Activated T-helper 1 cell treated with anti-CD3 and anti-CD28 coated beads, Interleukin-12 subunit alpha, Interleukin-12 subunit beta, Interleukin-2, Interleukin-4 antibody, amounts not matched to agents 30 ng/mL and 10 ng/mL and 1 ng/mL, durations not matched to agents 14 hours and 24 hours and 36 hours (primary cell): ENCODE data around the gene TCAP. TPM values are rescaled to one million over a fixed set of nuclear protein-coding genes. Genes with fewer than 3 reads are reported as not detected.

Experiments used
- DNase-seq: peaks from one replicate; pipeline ENCODE4 v3.0.0; 2021; ENCODE audit warnings: low spot score
- H3K27ac Mint-ChIP-seq: one replicate; pipeline ENCODE4 v1.8.0; 2021; ENCODE audit warnings: mild to moderate bottlenecking, mixed read lengths
- H3K27me3 Mint-ChIP-seq: one replicate; pipeline ENCODE4 v1.8.0; 2022; ENCODE audit warnings: mild to moderate bottlenecking, moderate library complexity, mixed read lengths; ENCODE audit not compliant: insufficient read depth
- H3K36me3 Mint-ChIP-seq: one replicate; pipeline ENCODE4 v1.8.0; 2021; ENCODE audit warnings: low read depth, mixed read lengths
- H3K4me1 Mint-ChIP-seq: one replicate; pipeline ENCODE4 v1.8.0; 2021; ENCODE audit warnings: low read depth, mixed read lengths
- H3K4me3 Mint-ChIP-seq: one replicate; pipeline ENCODE4 v1.8.0; 2021; ENCODE audit warnings: mild to moderate bottlenecking, moderate library complexity, mixed read lengths
- H3K9me3 Mint-ChIP-seq: one replicate; pipeline ENCODE4 v1.8.0; 2021; ENCODE audit warnings: mixed read lengths
- intact Hi-C: fragments of 100-400 bp; cut with micrococcal nuclease; formaldehyde crosslinking; loops from one replicate; pipeline ENCODE4 v1.15.1; 2024
- total RNA-seq: library from RNA; stranded (reverse); gene quantifications from 2 replicates; pipeline ENCODE4 v1.2.3, GENCODE V29; 2022

Gene TCAP
- total RNA-seq, 1 donor from 2014 or later = 1.4 TPM

GRCh38 chr17:39659279-39660010 lies 5.7 kb upstream of the TCAP start:
- peaks cover 14% of the 10 kb centered on the region for H3K36me3 Mint-ChIP-seq
- intact Hi-C loops = no loop called here
- H3K4me3 Mint-ChIP-seq = no peak overlapping the region
- H3K27me3 Mint-ChIP-seq = no peaks in the 10 kb centered on the region
- no peaks in the 10 kb centered on the region for H3K9me3 Mint-ChIP-seq
- H3K4me1 Mint-ChIP-seq = no peaks in the 10 kb centered on the region
- DNase-seq = no peak
- H3K27ac Mint-ChIP-seq = no peak overlapping the region

DNA sequence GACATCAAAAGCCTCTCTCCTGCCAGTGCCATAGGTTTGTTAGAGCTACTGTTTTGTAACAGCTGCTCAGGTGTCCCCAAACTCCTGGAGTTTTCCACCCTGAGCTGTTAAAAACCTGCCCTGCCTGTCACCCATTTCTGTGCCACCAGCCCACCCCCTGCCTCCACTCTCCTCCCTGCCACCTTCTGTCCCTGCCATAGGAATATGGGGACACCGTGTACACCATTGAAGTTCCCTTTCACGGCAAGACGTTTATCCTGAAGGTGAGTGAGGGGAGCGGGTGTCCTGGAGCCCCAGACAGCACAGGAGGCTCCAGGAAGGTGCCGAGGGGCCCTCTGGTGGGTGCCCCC lies 5.2 kb upstream of the TCAP start:
- Mint-ChIP-seq H3K27ac (no peak overlapping the region), H3K27me3 (no peaks in the 10 kb centered on the region), H3K9me3 (no peaks in the 10 kb centered on the region), H3K36me3 (peaks cover 14% of the 10 kb centered on the region), H3K4me3 (no peak overlapping the region), H3K4me1 (no peaks in the 10 kb centered on the region)
- intact Hi-C loops = no loop called here
- DNase-seq = no peak

DNA sequence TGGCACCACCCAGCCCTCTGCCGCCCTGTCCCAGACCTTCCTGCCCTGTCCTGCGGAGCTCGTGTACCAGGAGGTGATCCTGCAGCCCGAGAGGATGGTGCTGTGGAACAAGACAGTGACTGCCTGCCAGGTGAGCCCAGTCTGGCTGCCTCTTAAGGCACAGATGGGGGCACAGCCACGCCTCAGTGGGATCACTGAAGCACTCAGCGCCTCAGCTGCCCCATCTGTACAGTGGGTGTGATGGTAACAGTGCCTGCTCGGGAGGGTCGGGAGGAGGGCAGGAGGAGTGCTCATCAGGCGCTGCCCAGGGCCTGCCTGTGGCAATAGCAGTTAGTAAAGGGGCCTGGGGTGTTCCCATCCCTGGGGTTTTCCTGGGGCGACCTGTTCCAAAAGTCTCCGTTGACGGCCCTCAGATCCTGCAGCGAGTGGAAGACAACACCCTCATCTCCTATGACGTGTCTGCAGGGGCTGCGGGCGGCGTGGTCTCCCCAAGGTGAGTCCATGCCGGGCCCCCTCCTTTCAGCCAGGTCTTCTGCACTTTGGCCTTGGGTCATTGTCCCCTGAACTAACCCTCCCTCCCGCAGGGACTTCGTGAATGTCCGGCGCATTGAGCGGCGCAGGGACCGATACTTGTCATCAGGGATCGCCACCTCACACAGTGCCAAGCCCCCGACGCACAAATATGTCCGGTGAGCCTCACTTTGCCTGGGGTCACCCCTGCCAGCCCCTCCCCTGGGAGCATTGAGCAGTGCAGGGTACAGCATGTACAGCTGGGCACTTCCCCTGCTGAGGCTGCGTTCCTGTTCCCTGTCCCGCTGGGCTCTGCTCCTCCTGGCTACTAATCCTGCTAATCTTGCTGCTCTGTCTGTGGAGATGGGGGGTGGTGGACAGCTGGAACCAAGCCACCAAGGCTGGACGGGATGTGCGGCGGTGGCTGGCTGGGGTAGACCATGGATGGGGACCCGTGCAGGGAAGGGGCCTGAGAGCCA lies 4.5 kb upstream of the TCAP start:
- no peaks in the 10 kb centered on the region for H3K4me1 Mint-ChIP-seq
- DNase-seq = no peak
- peaks cover 12% of the 10 kb centered on the region for H3K36me3 Mint-ChIP-seq
- no peaks in the 10 kb centered on the region for H3K27me3 Mint-ChIP-seq
- H3K9me3 Mint-ChIP-seq = no peaks in the 10 kb centered on the region
- H3K27ac Mint-ChIP-seq = no peak overlapping the region
- no peak overlapping the region for H3K4me3 Mint-ChIP-seq
- intact Hi-C loops = no loop called here

DNA sequence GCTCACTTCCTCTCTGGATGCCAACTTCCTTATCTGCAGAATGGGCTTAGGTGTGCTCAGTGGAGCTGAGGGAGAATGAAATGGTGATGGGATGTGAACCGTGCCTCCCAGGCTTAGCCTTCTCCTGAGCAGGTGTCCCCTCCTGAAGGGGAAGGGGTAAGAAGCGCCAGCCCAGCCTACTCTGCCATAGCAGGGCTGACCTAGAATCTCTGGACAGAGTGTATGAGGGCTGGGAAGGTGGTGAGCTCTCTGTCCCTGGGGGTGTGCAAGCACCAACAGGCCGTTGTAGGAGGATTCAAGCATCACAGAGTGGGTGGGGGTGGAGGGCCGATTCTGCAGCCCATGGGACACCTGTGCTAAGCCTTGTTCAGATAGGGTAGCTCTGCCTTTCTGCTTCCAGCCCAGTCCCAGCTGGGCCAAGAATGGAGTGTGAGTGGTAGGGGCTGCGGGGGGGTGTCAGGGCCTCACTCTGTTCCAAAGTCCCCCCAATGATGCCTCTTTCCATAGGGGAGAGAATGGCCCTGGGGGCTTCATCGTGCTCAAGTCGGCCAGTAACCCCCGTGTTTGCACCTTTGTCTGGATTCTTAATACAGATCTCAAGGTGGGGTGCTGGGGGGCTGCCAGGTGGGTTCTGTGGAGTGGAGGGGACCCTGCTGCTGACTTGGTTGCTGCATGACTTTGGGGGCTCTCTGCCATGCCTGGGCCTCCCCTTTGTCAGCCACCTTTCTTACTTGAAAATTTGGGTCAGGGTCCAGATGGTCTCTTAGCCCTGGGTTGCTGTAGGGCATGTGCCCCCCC lies 3.2 kb upstream of the TCAP start:
- H3K4me1 Mint-ChIP-seq = no peaks in the 10 kb centered on the region
- no peak for DNase-seq
- H3K36me3 Mint-ChIP-seq = peaks cover 12% of the 10 kb centered on the region
- H3K27ac Mint-ChIP-seq = no peak overlapping the region
- H3K4me3 Mint-ChIP-seq = no peak overlapping the region
- H3K27me3 Mint-ChIP-seq = peaks cover 7% of the 10 kb centered on the region
- intact Hi-C loops = no loop called here
- H3K9me3 Mint-ChIP-seq = no peaks in the 10 kb centered on the region

DNA sequence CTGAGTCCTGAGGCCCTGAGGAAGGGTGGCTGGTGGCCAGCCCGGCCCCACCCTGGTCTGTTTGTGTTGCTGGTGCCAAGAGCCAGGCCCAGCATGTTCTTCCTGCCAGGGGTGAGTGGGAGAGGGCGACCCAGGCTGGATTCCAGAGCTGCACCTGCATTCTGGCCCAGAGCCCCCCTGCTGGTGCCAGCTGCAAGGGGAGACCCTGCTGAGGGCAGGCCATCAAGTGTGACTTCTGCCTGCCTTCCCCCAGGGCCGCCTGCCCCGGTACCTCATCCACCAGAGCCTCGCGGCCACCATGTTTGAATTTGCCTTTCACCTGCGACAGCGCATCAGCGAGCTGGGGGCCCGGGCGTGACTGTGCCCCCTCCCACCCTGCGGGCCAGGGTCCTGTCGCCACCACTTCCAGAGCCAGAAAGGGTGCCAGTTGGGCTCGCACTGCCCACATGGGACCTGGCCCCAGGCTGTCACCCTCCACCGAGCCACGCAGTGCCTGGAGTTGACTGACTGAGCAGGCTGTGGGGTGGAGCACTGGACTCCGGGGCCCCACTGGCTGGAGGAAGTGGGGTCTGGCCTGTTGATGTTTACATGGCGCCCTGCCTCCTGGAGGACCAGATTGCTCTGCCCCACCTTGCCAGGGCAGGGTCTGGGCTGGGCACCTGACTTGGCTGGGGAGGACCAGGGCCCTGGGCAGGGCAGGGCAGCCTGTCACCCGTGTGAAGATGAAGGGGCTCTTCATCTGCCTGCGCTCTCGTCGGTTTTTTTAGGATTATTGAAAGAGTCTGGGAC lies 2.4 kb upstream of the TCAP start:
- intact Hi-C loops = no loop called here
- H3K4me3 Mint-ChIP-seq = no peak overlapping the region
- DNase-seq = no peak
- H3K4me1 Mint-ChIP-seq = no peaks in the 10 kb centered on the region
- peaks cover 11% of the 10 kb centered on the region for H3K36me3 Mint-ChIP-seq
- peaks cover 11% of the 10 kb centered on the region for H3K27me3 Mint-ChIP-seq
- H3K27ac Mint-ChIP-seq = no peak overlapping the region
- H3K9me3 Mint-ChIP-seq = no peaks in the 10 kb centered on the region

GRCh38 chr17:39663340-39663687 lies 1.8 kb upstream of the TCAP start:
- H3K27ac Mint-ChIP-seq = no peak overlapping the region
- H3K4me1 Mint-ChIP-seq = peaks cover under 1% of the 10 kb centered on the region
- no peak overlapping the region for H3K4me3 Mint-ChIP-seq
- DNase-seq = no peak
- intact Hi-C loops = no loop called here
- peaks cover 8% of the 10 kb centered on the region for H3K36me3 Mint-ChIP-seq
- no peaks in the 10 kb centered on the region for H3K9me3 Mint-ChIP-seq
- H3K27me3 Mint-ChIP-seq = peaks cover 15% of the 10 kb centered on the region

DNA sequence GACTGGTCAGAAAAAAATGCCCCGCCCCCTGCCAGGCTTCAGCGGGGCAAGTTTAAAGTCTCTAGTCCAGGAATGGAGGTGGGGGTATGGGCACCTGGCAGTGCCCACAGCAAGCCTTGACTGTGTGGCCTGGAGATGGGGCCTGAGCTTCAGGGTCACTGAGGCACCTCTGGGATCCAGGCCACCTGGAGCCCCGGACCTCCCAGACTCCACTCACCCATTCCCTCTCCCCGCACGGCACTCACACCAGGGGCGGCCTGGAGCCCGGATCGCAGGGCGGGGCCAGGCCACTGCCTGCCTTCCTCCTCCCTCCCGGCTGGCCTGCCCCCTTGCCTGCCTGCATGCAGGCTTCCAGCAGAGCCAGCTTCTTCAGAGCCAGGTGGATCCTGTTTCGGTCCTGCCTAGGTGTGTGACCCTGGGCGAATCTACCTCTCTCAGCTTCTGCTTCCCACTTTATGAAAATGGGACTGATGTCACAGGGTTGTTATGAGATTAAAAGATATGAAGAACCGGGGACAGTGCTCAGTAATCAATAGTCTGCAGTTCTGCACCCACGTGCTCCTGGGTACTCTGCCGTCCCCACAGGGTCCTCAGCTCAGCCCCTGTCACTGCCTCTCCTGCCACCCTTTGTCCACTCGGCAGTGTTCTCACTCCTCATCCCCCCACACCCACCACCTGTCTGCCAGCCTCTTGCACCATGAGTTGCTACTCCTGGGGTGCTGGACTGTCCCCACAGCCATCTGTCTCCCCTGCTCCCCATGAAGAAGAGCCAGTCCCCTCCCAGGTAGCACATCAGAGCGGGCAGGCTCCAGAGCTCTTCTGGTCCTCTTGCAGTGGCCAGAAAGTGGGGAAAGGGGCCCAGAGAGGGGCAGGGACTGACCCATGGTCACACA lies 1.2 kb upstream of the TCAP start:
- Mint-ChIP-seq H3K27ac (no peak overlapping the region), H3K27me3 (peaks cover 20% of the 10 kb centered on the region), H3K36me3 (peaks cover 12% of the 10 kb centered on the region), H3K9me3 (no peaks in the 10 kb centered on the region), H3K4me1 (peaks cover 7% of the 10 kb centered on the region), H3K4me3 (no peak overlapping the region)
- no peak for DNase-seq
- intact Hi-C loops = no loop called here

DNA sequence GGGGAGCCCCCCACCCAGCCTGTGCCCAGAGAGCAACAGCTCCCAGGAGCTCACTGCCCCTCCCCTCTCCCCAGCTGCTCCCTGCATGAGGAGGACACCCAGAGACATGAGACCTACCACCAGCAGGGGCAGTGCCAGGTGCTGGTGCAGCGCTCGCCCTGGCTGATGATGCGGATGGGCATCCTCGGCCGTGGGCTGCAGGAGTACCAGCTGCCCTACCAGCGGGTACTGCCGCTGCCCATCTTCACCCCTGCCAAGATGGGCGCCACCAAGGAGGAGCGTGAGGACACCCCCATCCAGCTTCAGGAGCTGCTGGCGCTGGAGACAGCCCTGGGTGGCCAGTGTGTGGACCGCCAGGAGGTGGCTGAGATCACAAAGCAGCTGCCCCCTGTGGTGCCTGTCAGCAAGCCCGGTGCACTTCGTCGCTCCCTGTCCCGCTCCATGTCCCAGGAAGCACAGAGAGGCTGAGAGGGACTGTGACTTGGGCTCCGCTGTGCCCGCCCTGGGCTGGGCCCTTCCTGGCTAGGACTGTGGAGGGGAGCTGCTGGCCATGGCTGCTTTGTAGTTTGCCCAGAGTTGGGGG lies 584 bp downstream of the TCAP start:
- DNase-seq = no peak
- Mint-ChIP-seq H3K27ac (no peak overlapping the region), H3K4me3 (no peak overlapping the region), H3K4me1 (peaks cover 7% of the 10 kb centered on the region), H3K36me3 (peaks cover 11% of the 10 kb centered on the region), H3K27me3 (peaks cover 24% of the 10 kb centered on the region), H3K9me3 (no peaks in the 10 kb centered on the region)
- intact Hi-C loops = no loop called here

- Mint-ChIP-seq H3K4me3 (no peak overlapping the region), H3K4me1 (peaks cover 7% of the 10 kb centered on the region), H3K9me3 (no peaks in the 10 kb centered on the region), H3K27ac (no peak overlapping the region), H3K36me3 (peaks cover 8% of the 10 kb centered on the region), H3K27me3 (peaks cover 24% of the 10 kb centered on the region)
- DNase-seq = no peak
- intact Hi-C loops = no loop called here
Measured at GRCh38 chr17:39666231-39666600, 1.1 kb downstream of the TCAP start.

DNA sequence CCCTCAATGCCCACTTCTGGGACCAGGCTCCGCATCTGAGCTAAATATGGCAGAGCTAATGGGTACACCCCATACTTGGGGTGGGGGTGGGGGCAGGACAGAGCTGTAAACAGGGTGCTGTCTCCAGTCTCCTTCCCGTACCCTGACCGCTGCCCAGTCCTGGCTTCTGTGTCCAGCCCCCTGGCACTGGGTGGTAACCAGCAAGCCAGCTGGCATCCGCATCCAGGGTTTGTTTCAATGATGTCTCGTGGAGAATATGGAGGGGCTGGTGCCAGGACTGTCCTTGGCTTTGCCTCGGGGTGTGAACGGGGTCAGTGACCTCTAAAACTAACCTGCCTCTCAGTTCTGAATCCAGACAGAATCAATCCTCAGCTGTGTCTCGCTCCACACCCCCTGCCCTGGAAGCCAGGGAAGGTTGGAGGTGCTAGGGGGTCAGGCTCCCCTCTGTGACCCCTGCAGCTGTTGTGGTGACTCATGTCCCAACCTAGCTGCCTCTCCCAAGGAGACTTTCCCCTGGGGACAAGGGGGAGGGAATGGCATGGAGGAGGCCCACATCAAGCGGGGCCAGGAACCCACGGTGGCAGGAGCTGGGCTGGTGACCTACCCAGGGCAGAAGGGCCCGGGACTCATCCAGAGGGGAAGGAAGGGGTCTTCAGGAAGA lies 1.6 kb downstream of the TCAP start:
- Mint-ChIP-seq H3K4me3 (peak overlapping the region; percentile 57), H3K27me3 (peaks cover 24% of the 10 kb centered on the region), H3K27ac (no peak overlapping the region), H3K36me3 (peaks cover 4% of the 10 kb centered on the region), H3K4me1 (peaks cover 7% of the 10 kb centered on the region), H3K9me3 (no peaks in the 10 kb centered on the region)
- DNase-seq = no peak
- intact Hi-C loops = no loop called here

- peaks cover 27% of the 10 kb centered on the region for H3K27me3 Mint-ChIP-seq
- no peak for DNase-seq
- no peak overlapping the region for H3K27ac Mint-ChIP-seq
- peaks cover 4% of the 10 kb centered on the region for H3K36me3 Mint-ChIP-seq
- intact Hi-C loops = no loop called here
- H3K4me1 Mint-ChIP-seq = peaks cover 7% of the 10 kb centered on the region
- no peaks in the 10 kb centered on the region for H3K9me3 Mint-ChIP-seq
- H3K4me3 Mint-ChIP-seq = peak overlapping the region; percentile 57
Measured at GRCh38 chr17:39667262-39667944, 2.3 kb downstream of the TCAP start.
